SU-DHL-6 (cell line): ENCODE data around the gene ATP8B2.

Experiments
- CTCF ChIP-seq: fragments of 200-600 bp; sonication (generic); IDR thresholded peaks from one replicate; pipeline ENCODE4 v1.5.1; 2017; ENCODE audit warnings: antibody characterized with exemption, mild to moderate bottlenecking, low read length, moderate library complexity; ENCODE audit not compliant: insufficient read depth, poor library complexity, severe bottlenecking
- EZH2phosphoT487 ChIP-seq: fragments of 200-600 bp; sonication (generic), shearing (Covaris generic); conservative IDR thresholded peaks from 2 replicates; pipeline ENCODE4 v1.6.1; 2018; ENCODE audit warnings: mild to moderate bottlenecking, antibody characterized with exemption, low read length, moderate library complexity, mixed read lengths

- TF ChIP-seq CTCF (no peak), EZH2phosphoT487 (no peak)
Measured at GRCh38 chr1:154318386-154318785, 6.9 kb upstream of the ATP8B2 start.
